Glutamatergic neuron (in vitro differentiated cells): ENCODE data around the gene B3GALT6. TPM values are rescaled to one million over a fixed set of nuclear protein-coding genes. Genes with fewer than 3 reads are reported as not detected.

ENCODE experiments used
- DNase-seq: peaks from one replicate; pipeline ENCODE4 v3.0.0; 2022
- H3K27ac Mint-ChIP-seq: one replicate; pipeline ENCODE4 v1.8.0; 2020; ENCODE audit warnings: mild to moderate bottlenecking, mixed read lengths, inconsistent platforms; ENCODE audit not compliant: unreplicated experiment
- H3K27me3 Mint-ChIP-seq: one replicate; pipeline ENCODE4 v1.8.0; 2020; ENCODE audit warnings: mild to moderate bottlenecking, moderate library complexity, mixed read lengths, inconsistent platforms; ENCODE audit not compliant: unreplicated experiment
- H3K36me3 Mint-ChIP-seq: one replicate; pipeline ENCODE4 v1.8.0; 2020; ENCODE audit warnings: mild to moderate bottlenecking, mixed read lengths, inconsistent platforms; ENCODE audit not compliant: unreplicated experiment
- H3K4me1 Mint-ChIP-seq: one replicate; pipeline ENCODE4 v1.8.0; 2020; ENCODE audit warnings: mild to moderate bottlenecking, low read depth, mixed read lengths, inconsistent platforms; ENCODE audit not compliant: unreplicated experiment
- H3K4me3 Mint-ChIP-seq: one replicate; pipeline ENCODE4 v1.8.0; 2020; ENCODE audit warnings: mild to moderate bottlenecking, mixed read lengths, inconsistent platforms; ENCODE audit not compliant: unreplicated experiment
- H3K9me3 Mint-ChIP-seq: one replicate; pipeline ENCODE4 v1.8.0; 2020; ENCODE audit warnings: mild to moderate bottlenecking, moderate library complexity, mixed read lengths, inconsistent platforms; ENCODE audit not compliant: unreplicated experiment
- CTCF ChIP-seq: fragments of 200-600 bp; sonication (generic); IDR thresholded peaks from one replicate; pipeline ENCODE4 v1.5.0; 2021; ENCODE audit not compliant: partially characterized antibody, unreplicated experiment
- total RNA-seq: library from RNA; stranded (reverse); fragmentation: NEBNext Ultra II Directional; extraction: Animal tissue kit (Norgen Biotek cat#: 25700); gene quantifications from one replicate; pipeline ENCODE4 v1.2.1, GENCODE V29; 2021; ENCODE audit not compliant: unreplicated experiment

The B3GALT6 gene
- total RNA-seq, 1 donor from 2014 or later = 30.0 TPM

DNA sequence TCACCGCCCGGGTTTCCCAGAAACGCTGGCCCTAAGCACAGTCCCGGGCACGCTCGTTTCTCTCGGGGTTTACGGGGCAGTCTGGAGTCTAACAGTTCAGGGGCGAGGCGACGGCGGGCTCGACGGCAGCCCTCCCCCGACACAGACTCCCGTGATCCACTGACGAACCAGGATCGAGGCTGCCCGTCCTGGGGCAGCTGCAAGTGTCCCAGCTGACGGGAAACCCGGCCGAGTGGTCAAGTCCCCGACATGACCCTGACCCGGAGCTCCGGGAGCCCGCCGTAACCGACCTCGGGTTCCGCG lies 41.1 kb downstream of the B3GALT6 start:
- H3K27ac Mint-ChIP-seq = peak overlapping the region; percentile 90
- no peaks in the 10 kb centered on the region for H3K36me3 Mint-ChIP-seq
- H3K4me3 Mint-ChIP-seq = peak overlapping the region; percentile 90
- H3K9me3 Mint-ChIP-seq = peaks cover 14% of the 10 kb centered on the region
- DNase-seq = no peak
- H3K4me1 Mint-ChIP-seq = peaks cover 33% of the 10 kb centered on the region
- H3K27me3 Mint-ChIP-seq = peaks cover 14% of the 10 kb centered on the region
- TF ChIP-seq CTCF = no peak

- peak within 1 kb of the TSS; percentile 90 for H3K4me3 Mint-ChIP-seq
- H3K9me3 Mint-ChIP-seq = peaks cover 14% of the 10 kb centered on the region
- H3K27ac Mint-ChIP-seq = peak within 1 kb of the TSS; percentile 90
- no peaks in the 10 kb centered on the region for H3K36me3 Mint-ChIP-seq
- TF ChIP-seq CTCF = no peak
- peak; percentile 96 for DNase-seq
- H3K27me3 Mint-ChIP-seq = peaks cover 14% of the 10 kb centered on the region
- H3K4me1 Mint-ChIP-seq = peaks cover 33% of the 10 kb centered on the region
Observed at GRCh38 chr1:1273512-1274298, 41.7 kb downstream of the B3GALT6 start, which contains the start of gene UBE2J2. UBE2J2 (minus strand) TSS chr1:1273854; CDS start chr1:1267992, 5,862 bp downstream.

GRCh38 chr1:1274299-1274930 lies 42.4 kb downstream of the B3GALT6 start:
- H3K9me3 Mint-ChIP-seq = peaks cover 14% of the 10 kb centered on the region
- TF ChIP-seq CTCF = no peak
- peaks cover 14% of the 10 kb centered on the region for H3K27me3 Mint-ChIP-seq
- peak overlapping the region; percentile 59 for H3K27ac Mint-ChIP-seq
- H3K4me3 Mint-ChIP-seq = peak overlapping the region; percentile 84
- peaks cover 33% of the 10 kb centered on the region for H3K4me1 Mint-ChIP-seq
- no peaks in the 10 kb centered on the region for H3K36me3 Mint-ChIP-seq
- peak; percentile 37 for DNase-seq

GRCh38 chr1:1274931-1275431 lies 42.9 kb downstream of the B3GALT6 start:
- H3K27me3 Mint-ChIP-seq = peaks cover 14% of the 10 kb centered on the region
- H3K9me3 Mint-ChIP-seq = peaks cover 14% of the 10 kb centered on the region
- peaks cover 30% of the 10 kb centered on the region for H3K4me1 Mint-ChIP-seq
- TF ChIP-seq CTCF = no peak
- peak; percentile 35 for DNase-seq
- peak overlapping the region; percentile 59 for H3K27ac Mint-ChIP-seq
- H3K4me3 Mint-ChIP-seq = peak overlapping the region; percentile 84
- no peaks in the 10 kb centered on the region for H3K36me3 Mint-ChIP-seq

- H3K36me3 Mint-ChIP-seq = no peaks in the 10 kb centered on the region
- peaks cover 11% of the 10 kb centered on the region for H3K27me3 Mint-ChIP-seq
- TF ChIP-seq CTCF = no peak
- peaks cover 14% of the 10 kb centered on the region for H3K9me3 Mint-ChIP-seq
- peak overlapping the region; percentile 79 for H3K27ac Mint-ChIP-seq
- DNase-seq = no peak
- peak overlapping the region; percentile 49 for H3K4me3 Mint-ChIP-seq
- H3K4me1 Mint-ChIP-seq = peaks cover 22% of the 10 kb centered on the region
Observed at GRCh38 chr1:1275836-1276235, 43.8 kb downstream of the B3GALT6 start.
